RPMI7951 (cell line): Measurements from ENCODE around the gene TRAPPC3L. TPM values are rescaled to one million over a fixed set of nuclear protein-coding genes. Genes with fewer than 3 reads are reported as not detected.

Experiments
- total RNA-seq: library from RNA; depleted of rRNA; stranded (reverse); fragments of >200 nt; shearing (Covaris generic); gene quantifications from 2 replicates; pipeline ENCODE4 v1.2.3, GENCODE V29; 2014; rRNA removed

TRAPPC3L gene
- total RNA-seq, 1 experiment from 2014 or later = not detected

Other genes starting within 250 kb of the TRAPPC3L start
- 64.9 and 69.7 TPM in 2 replicates for gene DSE, start 174.7 kb downstream of the TRAPPC3L start, total RNA-seq
- 9.6 and 19.8 TPM in 2 replicates for gene CALHM6, start 84.3 kb downstream of the TRAPPC3L start, total RNA-seq
- 4.1 and 4.7 TPM in 2 replicates for gene CALHM5, start 34.0 kb downstream of the TRAPPC3L start, total RNA-seq
- gene CALHM4, start 8.1 kb upstream of the TRAPPC3L start, total RNA-seq = not detected in 2 replicates
- 41.9 and 54.5 TPM in 2 replicates for gene RWDD1, start 25.8 kb upstream of the TRAPPC3L start, total RNA-seq
- gene RSPH4A, start 70.8 kb upstream of the TRAPPC3L start, total RNA-seq = not detected in 2 replicates
- 14.8 and 18.7 TPM in 2 replicates for gene ZUP1, start 123.1 kb upstream of the TRAPPC3L start, total RNA-seq
- gene KPNA5, start 135.5 kb upstream of the TRAPPC3L start, total RNA-seq = 7.2 and 8.1 TPM in 2 replicates
- not detected in 2 replicates for gene FAM162B, start 220.0 kb upstream of the TRAPPC3L start, total RNA-seq